GM21737 (cell line): Measurements from ENCODE around the gene ALG2.

Experiments
- ATAC-seq: cut with Tn5 transposase; IDR thresholded peaks from one replicate; pipeline ENCODE4 v1.9.1; 2021; ENCODE audit warnings: mild to moderate bottlenecking, moderate library complexity; ENCODE audit not compliant: unreplicated experiment

ALG2 gene

GRCh38 chr9:99173570-99174504 lies 47.9 kb downstream of the ALG2 start:
- no peak for ATAC-seq

GRCh38 chr9:99172124-99173091 lies 49.3 kb downstream of the ALG2 start:
- ATAC-seq, result no peak

GRCh38 chr9:99171225-99172123 lies 50.3 kb downstream of the ALG2 start:
- ATAC-seq, result no peak

GRCh38 chr9:99169982-99170761 lies 51.6 kb downstream of the ALG2 start:
- no peak for ATAC-seq

GRCh38 chr9:99169086-99169485 lies 52.7 kb downstream of the ALG2 start:
- no peak for ATAC-seq

- ATAC-seq, result no peak
Measured at GRCh38 chr9:99167694-99168093, 54.0 kb downstream of the ALG2 start.

- ATAC-seq, result no peak
Measured at GRCh38 chr9:99167119-99167518, 54.6 kb downstream of the ALG2 start.
